HG03378 (cell line): Measurements from ENCODE around the gene SMIM12.

Source experiments
- ATAC-seq: cut with Tn5 transposase; IDR thresholded peaks from one replicate; pipeline ENCODE4 v1.9.1; 2021; ENCODE audit warnings: mild to moderate bottlenecking, moderate library complexity; ENCODE audit not compliant: unreplicated experiment

SMIM12 gene

GRCh38 chr1:34874296-34874952 is 14.9 kb upstream of the SMIM12 start:
- ATAC-seq: no peak

GRCh38 chr1:34872133-34872503 is 12.6 kb upstream of the SMIM12 start:
- ATAC-seq: no peak

GRCh38 chr1:34871443-34872132 is 12.0 kb upstream of the SMIM12 start:
- ATAC-seq: no peak

- ATAC-seq: no peak
Measured at GRCh38 chr1:34870395-34870794, 10.8 kb upstream of the SMIM12 start.

- ATAC-seq: no peak
Measured at GRCh38 chr1:34869760-34870159, 10.2 kb upstream of the SMIM12 start.

GRCh38 chr1:34868230-34869049 is 8.9 kb upstream of the SMIM12 start:
- ATAC-seq: no peak

- no peak for ATAC-seq
Measured at GRCh38 chr1:34867415-34867814, 7.9 kb upstream of the SMIM12 start.

GRCh38 chr1:34866762-34867109 is 7.2 kb upstream of the SMIM12 start:
- no peak for ATAC-seq

- peak; percentile 50 for ATAC-seq
Measured at GRCh38 chr1:34865981-34866761, 6.6 kb upstream of the SMIM12 start.

- no peak for ATAC-seq
Measured at GRCh38 chr1:34865573-34865972, 6.0 kb upstream of the SMIM12 start.

GRCh38 chr1:34864759-34865158 is 5.2 kb upstream of the SMIM12 start:
- ATAC-seq: no peak

GRCh38 chr1:34863501-34863900 is 4.0 kb upstream of the SMIM12 start:
- no peak for ATAC-seq

- ATAC-seq: peak; percentile 13
Measured at GRCh38 chr1:34858901-34859445, 576 bp downstream of the SMIM12 start.

GRCh38 chr1:34856697-34857096 is 2.9 kb downstream of the SMIM12 start:
- ATAC-seq: no peak

GRCh38 chr1:34852677-34853217 is 6.8 kb downstream of the SMIM12 start:
- peak; percentile 87 for ATAC-seq

- ATAC-seq: no peak
Measured at GRCh38 chr1:34851431-34852105, 8.0 kb downstream of the SMIM12 start.

- no peak for ATAC-seq
Measured at GRCh38 chr1:34850382-34850781, 9.2 kb downstream of the SMIM12 start.

- ATAC-seq: no peak
Measured at GRCh38 chr1:34847094-34847493, 12.5 kb downstream of the SMIM12 start.

GRCh38 chr1:34846265-34846664 is 13.3 kb downstream of the SMIM12 start:
- ATAC-seq: no peak
